Measurements from ENCODE around the gene TOR1AIP1. TPM values are rescaled to one million over a fixed set of nuclear protein-coding genes. Genes with fewer than 3 reads are reported as not detected.
A peak's percentile ranks its signal among the peaks of the same experiment; 100 is the strongest.
"Not testable (repeated sequence)": the region's sequence is repeated elsewhere in the genome, so short reads cannot be mapped to it uniquely, and the experiment has no call there.

The TOR1AIP1 gene
- total RNA-seq (ENCODE audit: low replicate concordance): 17.8 and 21.6 TPM in 2 replicates

- no peaks in the 10 kb centered on the region for H3K27me3 ChIP-seq
Observed at GRCh38 chr1:179882253-179883039, at the start of gene TOR1AIP1. Gene TOR1AIP1, plus strand, starts transcription at chr1:179882285. Its CDS starts 218 bp downstream, at chr1:179882503.

DNA sequence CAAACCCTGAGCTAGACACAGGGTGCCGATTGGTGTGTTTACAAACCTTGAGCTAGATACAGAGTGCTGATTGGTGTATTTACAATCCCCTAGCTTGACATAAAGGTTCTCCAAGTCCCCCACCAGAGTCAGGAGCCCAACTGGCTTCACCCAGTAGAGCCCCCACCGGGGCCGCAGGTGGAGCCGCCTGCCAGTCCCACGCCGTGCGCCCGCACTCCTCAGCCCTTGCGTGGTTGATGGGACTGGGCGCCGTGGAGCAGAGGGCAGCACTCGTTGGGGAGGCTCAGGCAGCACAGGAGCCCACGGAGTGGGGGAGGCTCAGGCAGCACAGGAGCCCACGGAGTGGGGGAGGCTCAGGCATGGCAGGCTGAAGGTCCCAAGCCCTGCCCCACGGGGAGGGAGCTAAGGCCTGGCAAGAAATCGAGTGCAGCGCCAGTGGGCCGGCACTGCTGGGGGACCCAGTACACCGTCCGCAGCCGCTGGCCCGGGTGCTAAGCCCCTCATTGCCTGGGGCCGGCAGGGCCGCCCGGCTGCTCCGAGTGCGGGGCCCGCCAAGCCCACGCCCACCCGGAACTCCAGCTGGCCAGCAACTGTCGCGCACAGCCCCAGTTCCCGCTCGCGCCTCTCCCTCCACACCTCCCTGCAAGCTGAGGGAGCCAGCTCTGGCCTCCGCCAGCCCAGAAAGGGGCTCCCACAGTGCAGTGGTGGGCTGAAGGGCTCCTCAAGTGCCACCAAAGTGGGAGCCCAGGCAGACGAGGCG, 45.2 kb upstream of the TOR1AIP1 start:
- not testable (repeated sequence) for H3K27ac ChIP-seq; H3K27ac Mint-ChIP-seq; H3K4me3 ChIP-seq; H3K9ac ChIP-seq; DNase-seq (ENCODE audit: low spot score); H3K27me3 ChIP-seq; H3K36me3 Mint-ChIP-seq; H3K27me3 Mint-ChIP-seq (ENCODE audit: insufficient read depth, low read depth); H3K4me1 Mint-ChIP-seq; H3K36me3 ChIP-seq; H3K9me3 ChIP-seq (ENCODE audit: low read depth); H3F3A ChIP-seq (ENCODE audit: low read depth); H3K4me2 ChIP-seq; H3K4me3 Mint-ChIP-seq; H3K79me2 ChIP-seq (ENCODE audit: low read depth); H2AFZ ChIP-seq (replicated peaks); H4K20me1 ChIP-seq (ENCODE audit: low read depth); H3K9me3 Mint-ChIP-seq
- H3K4me1 ChIP-seq: peaks cover 10% of the 10 kb centered on the region

More at GRCh38 chr1:179882253-179883039, at the start of gene TOR1AIP1:
- H3K4me3 Mint-ChIP-seq: peak within 1 kb of the TSS; percentile 99
- H3K27ac Mint-ChIP-seq: peak within 1 kb of the TSS; percentile 100
- peaks cover 3% of the 10 kb centered on the region for H3K27me3 Mint-ChIP-seq (ENCODE audit: insufficient read depth, low read depth)
- H4K20me1 ChIP-seq (ENCODE audit: low read depth): no peaks in the 10 kb centered on the region
- no peaks in the 10 kb centered on the region for H3K9me3 ChIP-seq (ENCODE audit: low read depth)
- H3K36me3 ChIP-seq: peaks cover 11% of the 10 kb centered on the region
- DNase-seq (ENCODE audit: low spot score): peak; percentile 99
- peaks cover 28% of the 10 kb centered on the region for H3F3A ChIP-seq (ENCODE audit: low read depth)
- peak within 1 kb of the TSS; percentile 88 for H3K4me2 ChIP-seq
- H3K27ac ChIP-seq: peak within 1 kb of the TSS; percentile 99
- H3K9me3 Mint-ChIP-seq: no peaks in the 10 kb centered on the region
- H3K4me1 ChIP-seq: peaks cover 15% of the 10 kb centered on the region
- peak within 1 kb of the TSS; percentile 90 for H3K4me3 ChIP-seq
- H3K36me3 Mint-ChIP-seq: no peaks in the 10 kb centered on the region
- TF ChIP-seq EZH2 (IDR thresholded peaks at IDR 0.05) (peak; percentile 62), EZH2phosphoT487 (IDR thresholded peaks at IDR 0.05) (no peak), CTCF (IDR thresholded peaks at IDR 0.05) (peak; percentile 44)
- peaks cover 33% of the 10 kb centered on the region for H3K4me1 Mint-ChIP-seq
- peaks cover 23% of the 10 kb centered on the region for H3K79me2 ChIP-seq (ENCODE audit: low read depth)
- H3K9ac ChIP-seq: peak within 1 kb of the TSS; percentile 91
- peak within 1 kb of the TSS; percentile 93 for H2AFZ ChIP-seq (replicated peaks)

- no peak overlapping the region for H3K4me3 ChIP-seq
- no peaks in the 10 kb centered on the region for H3K9me3 ChIP-seq (ENCODE audit: low read depth)
- H3K27ac ChIP-seq: no peak overlapping the region
- no peaks in the 10 kb centered on the region for H3K4me1 ChIP-seq
- no peaks in the 10 kb centered on the region for H4K20me1 ChIP-seq (ENCODE audit: low read depth)
- H3K79me2 ChIP-seq (ENCODE audit: low read depth): no peaks in the 10 kb centered on the region
- no peak for DNase-seq (ENCODE audit: low spot score)
- H3K4me1 Mint-ChIP-seq: no peaks in the 10 kb centered on the region
- no peaks in the 10 kb centered on the region for H3K9me3 Mint-ChIP-seq
- H3K4me3 Mint-ChIP-seq: no peak overlapping the region
- H3K4me2 ChIP-seq: no peak overlapping the region
- no peak overlapping the region for H2AFZ ChIP-seq (replicated peaks)
- H3K9ac ChIP-seq: no peak overlapping the region
- H3K27ac Mint-ChIP-seq: no peak overlapping the region
- H3F3A ChIP-seq (ENCODE audit: low read depth): no peaks in the 10 kb centered on the region
- H3K27me3 ChIP-seq: no peaks in the 10 kb centered on the region
- TF ChIP-seq EZH2phosphoT487 (IDR thresholded peaks at IDR 0.05) (no peak), EZH2 (IDR thresholded peaks at IDR 0.05) (no peak), CTCF (IDR thresholded peaks at IDR 0.05) (no peak)
- H3K36me3 ChIP-seq: peaks cover 3% of the 10 kb centered on the region
- peaks cover 12% of the 10 kb centered on the region for H3K36me3 Mint-ChIP-seq
- H3K27me3 Mint-ChIP-seq (ENCODE audit: insufficient read depth, low read depth): no peaks in the 10 kb centered on the region
Observed at GRCh38 chr1:179840107-179840506, 42.0 kb upstream of the TOR1AIP1 start.
